ENCODE data around the gene CRISPLD2.

GRCh38 chr16:84913315-84913714, 93.5 kb downstream of the CRISPLD2 start:
- TF ChIP-seq CTCF (IDR thresholded peaks at IDR 0.05; ENCODE audit: low read length) (no peak), EZH2phosphoT487 (IDR thresholded peaks at IDR 0.05; ENCODE audit: low read length) (no peak), EZH2 (optimal IDR thresholded peaks at IDR 0.05; ENCODE audit: low read depth, low read length) (no peak)
